ENCODE measurements around the gene RASA3. TPM values are rescaled to one million over a fixed set of nuclear protein-coding genes. Genes with fewer than 3 reads are reported as not detected.

The RASA3 gene
- total RNA-seq, 2 donors from 2014 or later, result 6.3 to 12.0 TPM

DNA sequence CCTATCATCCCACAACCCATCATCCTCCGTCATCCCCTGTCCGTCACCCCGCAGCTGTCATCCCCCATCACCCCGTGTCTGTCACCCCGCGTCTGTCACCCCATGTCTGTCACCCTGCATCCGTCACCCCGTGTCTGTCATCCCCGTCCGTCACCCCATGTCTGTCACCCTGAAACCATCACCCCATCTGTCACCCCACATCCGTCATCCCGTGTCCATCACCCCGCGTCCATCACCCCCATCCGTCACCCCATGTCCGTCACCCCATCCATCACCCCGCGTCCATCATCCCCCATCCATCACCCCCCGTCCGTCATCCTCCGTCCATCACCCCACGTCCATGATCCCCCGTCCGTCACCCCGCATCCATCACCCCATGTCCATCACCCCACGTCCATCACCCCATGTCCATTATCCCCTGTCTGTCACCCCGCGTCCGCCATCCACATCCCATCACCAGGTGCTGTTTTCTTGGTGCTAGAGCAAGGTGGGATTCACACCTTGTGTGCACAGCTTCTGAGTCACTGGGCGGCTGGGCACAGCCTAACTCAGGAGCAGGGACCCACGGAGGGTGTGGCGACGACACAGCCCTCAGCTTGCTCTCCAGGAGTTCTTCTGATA is 24.2 kb downstream of the RASA3 start:
- H3K9ac ChIP-seq (ENCODE audit: extremely low read depth, low read length, poor library complexity, severe bottlenecking), result no peak overlapping the region

DNA sequence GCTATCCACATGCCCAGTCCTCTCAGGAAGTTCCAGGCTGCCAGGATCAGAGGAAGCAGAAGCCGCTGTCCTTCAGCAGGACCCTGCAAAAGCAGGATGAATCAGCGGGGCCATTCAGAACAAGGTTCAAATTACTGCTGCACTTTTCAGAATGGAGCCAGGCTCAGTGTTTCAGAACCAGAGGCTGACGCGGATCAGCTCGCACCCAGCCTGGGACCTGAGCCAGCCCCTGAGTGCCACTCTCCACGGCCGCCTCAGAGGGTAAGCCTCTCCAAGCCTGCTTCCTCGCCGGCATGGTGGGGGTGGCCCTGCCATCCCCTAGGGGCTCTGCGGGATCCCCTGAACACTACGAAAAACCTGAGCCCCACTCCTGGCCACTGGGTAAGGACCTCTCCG is 24.7 kb downstream of the RASA3 start:
- WGBS, 2 experiments (ENCODE audit: insufficient coverage in 1 of 2, insufficient read length in 1 of 2), result 87% methylated on average over 6 to 12 of the region's 12 CpGs
- TF ChIP-seq CTCF (conservative IDR thresholded peaks at IDR 0.05), result no peak
- no peak overlapping the region for H3K4me3 ChIP-seq (ENCODE audit: low read length)
- DNase-seq, result peak; percentile 39
- no peak overlapping the region for H3K9ac ChIP-seq (ENCODE audit: extremely low read depth, low read length, poor library complexity, severe bottlenecking)
- H3K36me3 ChIP-seq (ENCODE audit: control insufficient read depth, insufficient read depth, low read length), result no peaks in the 10 kb centered on the region
- H3K4me1 Mint-ChIP-seq, result peaks cover 23% of the 10 kb centered on the region
- peaks cover 11% of the 10 kb centered on the region for H3K4me1 ChIP-seq (ENCODE audit: control insufficient read depth, insufficient read depth, low read length)
- H3K9me3 ChIP-seq (ENCODE audit: control insufficient read depth, low read length), result no peaks in the 10 kb centered on the region
- no peaks in the 10 kb centered on the region for H3K27me3 ChIP-seq (ENCODE audit: control insufficient read depth, insufficient read depth, low read length, poor library complexity, severe bottlenecking)
- peaks cover 3% of the 10 kb centered on the region for H3K36me3 Mint-ChIP-seq (ENCODE audit: low read depth)
- no peak overlapping the region for H3K4me3 Mint-ChIP-seq
- no peaks in the 10 kb centered on the region for H3K27me3 Mint-ChIP-seq (ENCODE audit: insufficient read depth)
- peaks cover 7% of the 10 kb centered on the region for H3K9me3 Mint-ChIP-seq
- peak overlapping the region; percentile 32 for H3K27ac ChIP-seq (ENCODE audit: low read depth, low read length)
- no peak overlapping the region for H3K27ac Mint-ChIP-seq

More for the DNA sequence above, 24.2 kb downstream of the RASA3 start:
- no peaks in the 10 kb centered on the region for H3K9me3 ChIP-seq (ENCODE audit: control insufficient read depth, low read length)
- DNase-seq, result peak; percentile 10
- no peaks in the 10 kb centered on the region for H3K36me3 ChIP-seq (ENCODE audit: control insufficient read depth, insufficient read depth, low read length)
- peaks cover 28% of the 10 kb centered on the region for H3K4me1 Mint-ChIP-seq
- TF ChIP-seq CTCF (conservative IDR thresholded peaks at IDR 0.05), result no peak
- no peak overlapping the region for H3K27ac ChIP-seq (ENCODE audit: low read depth, low read length)
- H3K27me3 Mint-ChIP-seq (ENCODE audit: insufficient read depth), result no peaks in the 10 kb centered on the region
- peaks cover 4% of the 10 kb centered on the region for H3K9me3 Mint-ChIP-seq
- 95% methylated on average over 18 to 30 of the region's 33 CpGs for WGBS, 2 experiments (ENCODE audit: insufficient coverage in 1 of 2, insufficient read length in 1 of 2)
- H3K4me3 ChIP-seq (ENCODE audit: low read length), result no peak overlapping the region
- peaks cover 11% of the 10 kb centered on the region for H3K4me1 ChIP-seq (ENCODE audit: control insufficient read depth, insufficient read depth, low read length)
- H3K27ac Mint-ChIP-seq, result no peak overlapping the region
- peaks cover 3% of the 10 kb centered on the region for H3K36me3 Mint-ChIP-seq (ENCODE audit: low read depth)
- H3K27me3 ChIP-seq (ENCODE audit: control insufficient read depth, insufficient read depth, low read length, poor library complexity, severe bottlenecking), result no peaks in the 10 kb centered on the region
- no peak overlapping the region for H3K4me3 Mint-ChIP-seq

DNA sequence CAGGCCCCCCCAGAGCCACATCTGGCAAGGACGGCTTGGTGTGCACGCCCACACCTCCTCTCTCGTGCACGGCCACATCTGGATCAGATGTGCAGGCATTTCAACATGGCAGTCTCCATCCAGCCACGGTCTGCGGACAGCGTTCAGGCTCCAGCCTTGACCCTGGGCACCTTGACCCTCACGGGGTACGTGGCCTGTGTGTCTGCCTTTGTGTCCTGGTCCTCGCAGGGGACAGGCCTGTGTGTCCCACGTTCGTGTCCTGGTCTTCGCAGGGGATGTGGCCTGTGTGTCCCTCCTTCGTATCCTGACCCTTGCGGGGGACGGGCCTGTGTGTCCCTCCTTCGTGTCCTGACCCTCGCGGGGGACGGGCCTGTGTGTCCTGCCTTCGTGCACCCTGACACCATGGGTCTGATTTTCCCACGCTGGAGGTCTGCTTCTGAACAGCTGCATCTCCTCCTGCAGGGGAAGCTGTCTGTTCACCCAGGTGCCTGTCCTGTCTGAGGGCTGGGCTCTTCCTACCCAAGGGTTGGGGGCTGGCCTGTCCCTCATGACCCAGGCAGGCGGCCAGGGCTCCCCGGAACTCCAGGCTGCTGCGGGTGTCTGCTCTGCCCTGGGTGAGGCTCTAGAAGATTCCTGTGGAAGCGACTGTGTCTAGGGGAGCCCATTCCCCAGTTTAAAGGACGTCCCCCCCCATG is 25.3 kb downstream of the RASA3 start:
- no peak overlapping the region for H3K27ac Mint-ChIP-seq
- no peak overlapping the region for H3K9ac ChIP-seq (ENCODE audit: extremely low read depth, low read length, poor library complexity, severe bottlenecking)
- TF ChIP-seq CTCF (conservative IDR thresholded peaks at IDR 0.05), result no peak
- H3K4me1 Mint-ChIP-seq, result peaks cover 18% of the 10 kb centered on the region
- peak; percentile 43 for DNase-seq
- peaks cover 3% of the 10 kb centered on the region for H3K36me3 Mint-ChIP-seq (ENCODE audit: low read depth)
- H3K4me3 Mint-ChIP-seq, result no peak overlapping the region
- no peaks in the 10 kb centered on the region for H3K9me3 ChIP-seq (ENCODE audit: control insufficient read depth, low read length)
- peaks cover 7% of the 10 kb centered on the region for H3K9me3 Mint-ChIP-seq
- WGBS, 2 experiments (ENCODE audit: insufficient coverage in 1 of 2, insufficient read length in 1 of 2), result 92 to 96% methylated on average over 21 to 27 of the region's 27 CpGs
- H3K27ac ChIP-seq (ENCODE audit: low read depth, low read length), result peak overlapping the region; percentile 32
- no peaks in the 10 kb centered on the region for H3K27me3 ChIP-seq (ENCODE audit: control insufficient read depth, insufficient read depth, low read length, poor library complexity, severe bottlenecking)
- peaks cover 5% of the 10 kb centered on the region for H3K4me1 ChIP-seq (ENCODE audit: control insufficient read depth, insufficient read depth, low read length)
- H3K36me3 ChIP-seq (ENCODE audit: control insufficient read depth, insufficient read depth, low read length), result no peaks in the 10 kb centered on the region
- no peaks in the 10 kb centered on the region for H3K27me3 Mint-ChIP-seq (ENCODE audit: insufficient read depth)
- H3K4me3 ChIP-seq (ENCODE audit: low read length), result no peak overlapping the region
